Subcutaneous adipose tissue (tissue), 4 donors: ENCODE measurements around the gene TPX2. TPM values are rescaled to one million over a fixed set of nuclear protein-coding genes. Genes with fewer than 3 reads are reported as not detected.

Source experiments
- total RNA-seq, 4 donors: library from RNA; depleted of rRNA; stranded (reverse); fragments of >200 nt; gene quantifications; one replicate each; pipeline ENCODE4 v1.1.0, GENCODE V29; 2016
- TF ChIP-seq, protein P1 (sequence below): fragments of 450-650 bp; IDR thresholded peaks from one replicate; pipeline ENCODE4 v1.5.1; 2016; ENCODE audit warnings: low read depth, mild to moderate bottlenecking, control low read depth, antibody characterized with exemption, moderate library complexity

Gene TPX2
- total RNA-seq, 4 donors from 2014 or later = 0.49 to 4.9 (median 2.9) TPM

- TF ChIP-seq, protein P1, sequence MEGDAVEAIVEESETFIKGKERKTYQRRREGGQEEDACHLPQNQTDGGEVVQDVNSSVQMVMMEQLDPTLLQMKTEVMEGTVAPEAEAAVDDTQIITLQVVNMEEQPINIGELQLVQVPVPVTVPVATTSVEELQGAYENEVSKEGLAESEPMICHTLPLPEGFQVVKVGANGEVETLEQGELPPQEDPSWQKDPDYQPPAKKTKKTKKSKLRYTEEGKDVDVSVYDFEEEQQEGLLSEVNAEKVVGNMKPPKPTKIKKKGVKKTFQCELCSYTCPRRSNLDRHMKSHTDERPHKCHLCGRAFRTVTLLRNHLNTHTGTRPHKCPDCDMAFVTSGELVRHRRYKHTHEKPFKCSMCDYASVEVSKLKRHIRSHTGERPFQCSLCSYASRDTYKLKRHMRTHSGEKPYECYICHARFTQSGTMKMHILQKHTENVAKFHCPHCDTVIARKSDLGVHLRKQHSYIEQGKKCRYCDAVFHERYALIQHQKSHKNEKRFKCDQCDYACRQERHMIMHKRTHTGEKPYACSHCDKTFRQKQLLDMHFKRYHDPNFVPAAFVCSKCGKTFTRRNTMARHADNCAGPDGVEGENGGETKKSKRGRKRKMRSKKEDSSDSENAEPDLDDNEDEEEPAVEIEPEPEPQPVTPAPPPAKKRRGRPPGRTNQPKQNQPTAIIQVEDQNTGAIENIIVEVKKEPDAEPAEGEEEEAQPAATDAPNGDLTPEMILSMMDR = no peak
These were observed 78.4 kb downstream of the TPX2 start for GRCh38 chr20:31817461-31817860.

- TF ChIP-seq, protein P1 = no peak
These were observed 79.4 kb downstream of the TPX2 start for GRCh38 chr20:31818376-31818908.

GRCh38 chr20:31819083-31819784 is 80.1 kb downstream of the TPX2 start, which contains the start of gene MYLK2:
Gene MYLK2 (plus strand): TSS chr20:31819356. CDS start chr20:31819581, 225 bp downstream.
- TF ChIP-seq, protein P1 = no peak

- TF ChIP-seq, protein P1 = no peak
These were observed 81.1 kb downstream of the TPX2 start for GRCh38 chr20:31820228-31820627.

DNA sequence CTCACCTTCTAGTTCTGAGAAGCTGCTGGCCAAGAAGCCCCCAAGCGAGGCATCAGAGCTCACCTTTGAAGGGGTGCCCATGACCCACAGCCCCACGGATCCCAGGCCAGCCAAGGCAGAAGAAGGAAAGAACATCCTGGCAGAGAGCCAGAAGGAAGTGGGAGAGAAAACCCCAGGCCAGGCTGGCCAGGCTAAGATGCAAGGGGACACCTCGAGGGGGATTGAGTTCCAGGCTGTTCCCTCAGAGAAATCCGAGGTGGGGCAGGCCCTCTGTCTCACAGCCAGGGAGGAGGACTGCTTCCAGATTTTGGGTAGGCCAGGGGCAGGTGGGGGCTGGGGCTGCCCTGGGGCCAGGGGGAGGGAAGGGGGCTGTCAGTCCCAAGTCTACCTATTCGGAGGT is 82.3 kb downstream of the TPX2 start:
- TF ChIP-seq, protein P1 = no peak

DNA sequence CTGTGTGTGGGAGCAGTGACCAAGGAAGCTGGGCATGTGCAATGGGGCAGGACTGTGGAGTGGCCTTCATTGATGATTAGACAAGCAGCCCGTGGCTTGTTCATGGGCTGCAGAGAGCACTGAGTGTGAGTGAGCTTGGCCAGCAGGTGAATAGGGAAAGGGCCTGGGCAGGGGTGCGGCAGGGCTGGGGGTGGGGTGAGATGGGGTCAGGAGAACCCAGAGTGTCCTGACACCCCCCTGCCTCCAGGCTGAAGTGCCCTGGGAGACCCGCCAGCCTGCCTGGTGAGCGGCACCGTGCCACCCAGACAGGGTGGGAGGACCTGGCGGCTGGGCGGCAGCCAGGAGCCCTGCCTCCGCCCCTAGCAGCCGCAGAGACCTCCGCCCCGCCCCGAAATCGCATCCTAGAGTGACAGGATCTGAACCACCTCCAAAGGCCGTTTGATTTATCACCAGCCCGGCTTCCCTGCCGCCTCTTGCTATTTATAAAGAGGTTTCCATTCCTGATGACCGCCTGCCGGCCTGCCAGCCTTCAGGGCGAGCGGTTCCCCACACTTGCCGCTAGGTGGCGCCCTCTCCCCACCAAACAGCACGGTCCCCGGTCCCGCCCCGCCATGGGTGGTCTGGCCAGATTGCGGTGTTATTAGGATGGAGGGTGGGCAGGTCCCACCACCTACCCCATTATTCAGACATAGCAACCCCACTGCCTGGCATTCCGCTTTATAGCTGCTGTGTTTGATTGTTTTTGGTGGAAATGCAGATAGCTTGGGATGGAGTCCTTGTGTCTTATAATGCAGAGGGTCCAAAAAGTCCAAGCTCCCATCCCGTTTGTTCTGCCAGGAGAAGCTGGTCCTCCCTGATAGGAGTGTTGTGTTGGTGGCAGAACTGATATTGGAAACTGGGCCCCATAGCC is 83.6 kb downstream of the TPX2 start:
- TF ChIP-seq, protein P1 = no peak
